HUES6 (cell line): ENCODE measurements around the gene TMEM250.

Source experiments
- H3K27ac ChIP-seq: 2 replicates; pipeline ENCODE4 v1.7.0; 2013; ENCODE audit warnings: low read depth, mild to moderate bottlenecking, low read length, inconsistent platforms
- H3K27me3 ChIP-seq: 2 replicates; pipeline ENCODE4 v1.6.1; 2013; ENCODE audit warnings: low read length; ENCODE audit not compliant: control insufficient read depth, insufficient read depth
- H3K36me3 ChIP-seq: 2 replicates; pipeline ENCODE4 v1.6.1; 2013; ENCODE audit warnings: low read length; ENCODE audit not compliant: control insufficient read depth, insufficient read depth
- H3K4me1 ChIP-seq: 2 replicates; pipeline ENCODE4 v1.6.1; 2013; ENCODE audit warnings: low read length; ENCODE audit not compliant: control insufficient read depth, insufficient read depth
- H3K4me3 ChIP-seq: 2 replicates; pipeline ENCODE4 v1.5.1; 2013; ENCODE audit warnings: low read depth, low read length
- H3K9ac ChIP-seq: one replicate; pipeline ENCODE4 v1.6.1; 2013; ENCODE audit warnings: mild to moderate bottlenecking, low read length
- H3K9me3 ChIP-seq: 2 replicates; pipeline ENCODE4 v1.6.1; 2013; ENCODE audit warnings: low read depth, low read length; ENCODE audit not compliant: control insufficient read depth, insufficient read depth

Gene TMEM250

DNA sequence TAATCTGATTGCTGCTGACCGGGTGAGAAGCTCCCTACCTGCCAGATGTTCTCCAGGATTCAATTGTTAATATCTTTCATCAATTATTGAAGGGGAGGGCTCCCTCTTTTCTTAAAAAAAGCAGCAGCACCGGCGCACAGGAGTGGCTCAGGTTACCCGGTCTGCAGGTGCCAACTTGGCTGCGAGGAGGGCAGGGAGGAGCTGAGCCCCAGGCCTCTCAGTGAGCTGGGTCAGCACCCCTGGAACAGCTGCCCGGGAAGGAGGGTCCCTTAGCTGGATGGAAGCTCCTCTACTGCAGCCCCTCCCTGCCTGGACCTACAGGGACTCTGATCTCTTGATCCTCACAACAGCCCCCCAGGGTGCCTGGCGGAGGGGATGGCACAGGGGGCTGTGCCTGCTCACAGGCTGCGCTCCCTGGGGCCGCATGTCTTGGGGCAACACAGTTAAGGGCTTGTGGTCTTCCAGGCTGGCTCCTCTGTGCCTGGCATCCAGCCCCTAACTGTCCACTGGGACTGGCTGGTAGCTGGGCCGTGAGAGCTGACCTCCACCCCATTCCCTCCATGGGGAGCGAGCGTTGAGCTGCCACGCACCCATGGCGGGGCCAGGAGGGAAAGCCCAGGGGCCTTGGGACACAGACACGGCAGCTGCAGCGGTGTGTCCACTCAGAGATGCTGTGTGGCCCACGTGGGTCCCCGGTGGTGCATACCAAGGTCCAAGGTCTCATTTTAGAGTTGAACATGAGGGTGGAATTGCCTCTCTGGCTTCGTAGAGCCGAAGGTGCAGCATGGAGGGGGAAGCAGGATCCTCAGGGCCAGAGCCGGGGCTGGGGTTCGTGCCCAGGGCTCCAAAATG lies 28.6 kb upstream of the TMEM250 start:
- H3K4me1 ChIP-seq: peaks cover 46% of the 10 kb centered on the region
- no peak overlapping the region for H3K27ac ChIP-seq
- H3K9me3 ChIP-seq: no peaks in the 10 kb centered on the region
- no peak overlapping the region for H3K4me3 ChIP-seq
- H3K27me3 ChIP-seq: peaks cover 16% of the 10 kb centered on the region; the same call in 1 of the 2 replicates
- no peak overlapping the region for H3K9ac ChIP-seq
- H3K36me3 ChIP-seq: no peaks in the 10 kb centered on the region

- H3K9ac ChIP-seq: no peak overlapping the region
- no peak overlapping the region for H3K27ac ChIP-seq
- no peaks in the 10 kb centered on the region for H3K9me3 ChIP-seq
- H3K27me3 ChIP-seq: peaks cover 16% of the 10 kb centered on the region; the same call in 1 of the 2 replicates
- peaks cover 43% of the 10 kb centered on the region for H3K4me1 ChIP-seq
- no peak overlapping the region for H3K4me3 ChIP-seq
- no peaks in the 10 kb centered on the region for H3K36me3 ChIP-seq
Observed at GRCh38 chr9:136146126-136147037, 27.7 kb upstream of the TMEM250 start.

DNA sequence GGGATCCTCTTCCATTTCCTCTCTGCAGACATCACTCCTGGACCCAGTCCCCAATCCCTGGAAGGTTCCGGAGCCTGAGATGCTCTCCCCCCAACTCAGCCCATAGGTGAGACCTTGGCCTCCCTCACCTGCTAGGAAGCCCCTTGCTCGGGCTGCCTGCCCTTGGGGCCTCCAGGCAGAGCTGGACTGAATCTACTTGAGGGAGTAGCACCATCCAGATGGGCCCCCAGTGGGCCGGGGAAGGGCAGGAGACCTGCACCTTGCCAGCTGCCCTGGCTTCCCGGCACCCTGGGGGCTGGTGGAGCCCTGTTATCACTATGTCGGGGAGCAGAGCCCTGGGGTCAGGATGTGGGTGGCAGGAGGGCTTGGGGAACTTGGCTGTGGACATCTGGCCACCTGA lies 26.9 kb upstream of the TMEM250 start:
- no peak overlapping the region for H3K4me3 ChIP-seq

GRCh38 chr9:136144450-136144849 lies 25.8 kb upstream of the TMEM250 start:
- Histone ChIP-seq H3K27me3 (0 out of 2 replicates have a peak, but pooled peaks cover 2% of the 10 kb centered on the region), H3K9me3 (no peaks in the 10 kb centered on the region), H3K4me1 (peaks cover 37% of the 10 kb centered on the region), H3K4me3 (no peak overlapping the region), H3K36me3 (no peaks in the 10 kb centered on the region), H3K9ac (no peak overlapping the region), H3K27ac (no peak overlapping the region)

More for the DNA sequence above, 26.9 kb upstream of the TMEM250 start:
- H3K4me1 ChIP-seq: peaks cover 37% of the 10 kb centered on the region
- H3K36me3 ChIP-seq: no peaks in the 10 kb centered on the region
- H3K9me3 ChIP-seq: no peaks in the 10 kb centered on the region
- no peak overlapping the region for H3K27ac ChIP-seq
- H3K9ac ChIP-seq: no peak overlapping the region
- H3K27me3 ChIP-seq: peaks cover 13% of the 10 kb centered on the region; the same call in 1 of the 2 replicates

DNA sequence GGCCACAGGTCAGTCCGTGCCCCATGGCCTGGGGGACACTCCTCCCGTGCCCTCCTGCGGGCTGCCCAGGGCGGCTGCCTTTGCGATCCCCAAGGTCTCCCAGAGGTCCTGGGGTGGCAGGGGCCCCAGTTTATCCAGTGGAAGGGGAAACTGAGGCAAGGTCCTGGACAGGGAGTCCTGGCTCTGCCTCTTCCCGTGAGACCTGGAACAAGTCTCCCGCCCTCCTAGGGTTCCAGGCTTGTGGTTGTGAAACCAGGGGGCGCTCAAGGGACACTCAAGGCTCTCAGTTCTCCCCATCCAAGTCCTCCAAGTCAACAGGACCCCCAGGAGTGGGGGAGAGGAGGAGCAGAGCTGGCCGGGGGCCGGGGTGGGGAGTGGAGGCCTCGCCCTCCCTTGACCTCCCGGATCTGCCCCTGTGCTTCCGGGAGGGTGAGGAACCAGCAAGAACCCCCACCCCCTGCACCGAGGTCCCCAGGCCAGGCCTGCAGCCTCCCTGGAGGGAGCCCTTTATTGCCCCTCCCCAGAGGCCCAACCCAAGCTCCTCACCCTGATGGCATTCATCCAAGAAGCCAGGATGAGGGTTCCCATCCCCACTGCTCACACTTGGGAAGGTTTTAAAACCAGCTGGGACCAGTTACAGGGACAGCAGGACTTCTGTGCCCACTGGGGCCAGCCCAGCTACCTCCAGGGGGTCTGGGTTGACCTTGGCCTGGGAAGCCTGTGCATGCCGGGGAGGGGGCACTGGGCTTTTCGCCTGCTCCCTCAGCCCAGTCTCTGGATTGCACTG lies 24.7 kb upstream of the TMEM250 start:
- Histone ChIP-seq H3K9ac (no peak overlapping the region), H3K9me3 (no peaks in the 10 kb centered on the region), H3K27ac (no peak overlapping the region), H3K27me3 (no peaks in the 10 kb centered on the region), H3K36me3 (no peaks in the 10 kb centered on the region), H3K4me3 (peak overlapping the region; percentile 28; the same call in 1 of the 2 replicates), H3K4me1 (peaks cover 33% of the 10 kb centered on the region)

- Histone ChIP-seq H3K4me3 (peak overlapping the region; percentile 28; the same call in 1 of the 2 replicates), H3K4me1 (peaks cover 29% of the 10 kb centered on the region), H3K9me3 (no peaks in the 10 kb centered on the region), H3K9ac (no peak overlapping the region), H3K27ac (no peak overlapping the region), H3K27me3 (no peaks in the 10 kb centered on the region), H3K36me3 (no peaks in the 10 kb centered on the region)
Observed at GRCh38 chr9:136142859-136143214, 24.2 kb upstream of the TMEM250 start.

DNA sequence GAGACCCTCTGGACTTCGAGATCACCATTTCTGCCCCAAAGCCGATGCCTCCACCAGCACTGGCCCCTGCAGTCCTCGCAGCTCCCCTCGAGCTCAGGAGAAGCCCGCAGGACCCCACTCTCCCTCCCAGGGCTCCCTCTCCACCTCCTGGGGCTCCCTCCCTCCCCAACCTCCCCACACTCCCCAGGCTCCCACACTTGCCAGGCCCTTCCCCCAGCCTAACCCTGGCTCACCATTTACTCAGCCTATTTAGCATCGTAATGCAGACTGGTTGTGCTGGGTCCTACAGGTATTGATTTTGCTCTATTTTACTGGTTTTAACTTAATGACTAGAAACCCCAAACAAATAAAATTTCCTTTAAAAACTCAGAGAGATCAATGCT lies 23.7 kb upstream of the TMEM250 start:
- Histone ChIP-seq H3K36me3 (no peaks in the 10 kb centered on the region), H3K27me3 (no peaks in the 10 kb centered on the region), H3K4me3 (no peak overlapping the region), H3K9ac (no peak overlapping the region), H3K4me1 (peaks cover 29% of the 10 kb centered on the region), H3K27ac (no peak overlapping the region), H3K9me3 (no peaks in the 10 kb centered on the region)

DNA sequence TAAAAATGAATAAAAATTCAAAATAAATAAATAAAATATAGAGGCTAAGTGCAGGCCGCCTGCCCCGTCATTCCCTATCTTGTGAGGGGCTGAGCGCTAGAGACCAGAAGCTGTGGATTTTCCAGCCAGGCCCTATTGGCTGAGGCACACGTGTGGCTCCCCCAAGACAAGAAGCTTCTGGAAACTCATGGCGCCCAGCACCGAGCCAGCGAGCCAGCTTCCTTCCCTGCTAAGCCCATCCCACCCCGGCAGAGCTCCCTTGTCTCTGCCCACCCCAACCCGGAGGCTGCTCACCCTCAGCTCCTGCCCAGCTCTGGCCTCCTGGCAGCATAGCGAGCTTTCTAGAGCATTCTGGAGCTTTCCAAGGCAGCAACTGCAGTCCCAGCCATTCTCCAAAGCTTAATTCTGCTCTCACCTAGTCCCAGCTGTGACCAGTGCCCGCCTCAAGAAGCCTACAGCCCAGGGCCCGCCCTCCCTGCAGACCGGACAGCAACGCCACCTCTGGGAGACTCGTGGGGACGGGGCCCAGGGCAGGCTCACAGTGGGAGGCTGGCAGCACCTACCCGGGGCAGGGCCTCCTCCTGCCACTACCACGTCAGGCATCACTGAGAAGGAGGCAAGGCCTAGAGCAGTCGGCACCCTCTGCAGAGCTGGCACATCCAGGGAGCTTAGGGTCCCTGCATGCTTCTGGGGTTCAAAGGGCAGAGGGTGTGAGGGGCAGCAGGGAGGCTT lies 23.2 kb upstream of the TMEM250 start:
- H3K27ac ChIP-seq: no peak overlapping the region
- H3K4me3 ChIP-seq: no peak overlapping the region
- no peaks in the 10 kb centered on the region for H3K9me3 ChIP-seq
- no peaks in the 10 kb centered on the region for H3K36me3 ChIP-seq
- peaks cover 5% of the 10 kb centered on the region; the same call in 1 of the 2 replicates for H3K27me3 ChIP-seq
- H3K4me1 ChIP-seq: peaks cover 24% of the 10 kb centered on the region
- no peak overlapping the region for H3K9ac ChIP-seq

DNA sequence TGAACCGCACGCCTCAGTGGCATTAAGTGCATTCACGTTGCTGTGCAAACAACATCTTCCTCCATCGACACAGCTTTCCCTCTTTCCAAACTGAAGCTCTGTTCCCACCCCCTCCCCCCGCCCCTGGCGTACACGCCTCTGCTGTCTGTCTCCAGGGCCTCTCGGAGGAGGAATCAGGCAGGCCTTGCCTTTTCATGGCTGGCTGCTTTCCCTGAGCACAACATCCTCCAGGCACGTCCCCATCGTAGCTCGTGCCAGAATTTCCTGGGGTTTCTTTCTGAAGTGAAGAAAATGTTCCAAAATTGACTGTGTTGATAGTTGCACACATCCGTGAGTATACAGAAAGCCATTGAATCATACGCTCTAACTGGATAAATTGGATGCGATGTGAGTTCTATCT lies 22.3 kb upstream of the TMEM250 start:
- Histone ChIP-seq H3K4me3 (no peak overlapping the region), H3K36me3 (no peaks in the 10 kb centered on the region), H3K9me3 (no peaks in the 10 kb centered on the region), H3K27ac (no peak overlapping the region), H3K4me1 (peaks cover 24% of the 10 kb centered on the region), H3K9ac (no peak overlapping the region), H3K27me3 (peaks cover 9% of the 10 kb centered on the region; the same call in 1 of the 2 replicates)

DNA sequence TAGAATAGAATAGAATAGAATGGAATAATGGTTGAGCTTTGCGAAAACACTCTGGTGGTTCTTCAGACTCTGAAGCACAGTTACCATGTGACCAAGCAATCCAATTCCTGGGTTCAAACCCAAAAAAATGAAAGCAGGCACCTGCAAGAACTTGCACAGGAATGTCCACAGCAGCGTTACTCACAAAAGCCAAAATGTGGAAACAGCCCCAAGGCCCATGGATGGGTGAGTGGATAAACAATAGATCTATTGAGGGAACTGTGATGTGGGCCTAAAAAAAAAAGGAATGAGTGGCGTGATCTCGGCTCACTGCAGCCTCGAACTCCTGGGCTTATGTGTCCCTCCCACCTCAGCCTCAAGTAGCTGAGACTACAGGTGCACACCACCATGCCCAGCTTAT lies 21.4 kb upstream of the TMEM250 start:
- no peak overlapping the region for H3K9ac ChIP-seq
- H3K27me3 ChIP-seq: peaks cover 16% of the 10 kb centered on the region; the same call in 1 of the 2 replicates
- no peaks in the 10 kb centered on the region for H3K9me3 ChIP-seq
- no peak overlapping the region for H3K27ac ChIP-seq
- H3K4me1 ChIP-seq: peaks cover 26% of the 10 kb centered on the region
- H3K4me3 ChIP-seq: no peak overlapping the region
- H3K36me3 ChIP-seq: no peaks in the 10 kb centered on the region
